HepG2 (cell line): ENCODE results near the gene MAPK14. TPM values are rescaled to one million over a fixed set of nuclear protein-coding genes. Genes with fewer than 3 reads are reported as not detected.

Experiments used
- ETV6 ChIP-seq: sonication (generic); formaldehyde crosslinking; conservative IDR thresholded peaks from 2 replicates; pipeline ENCODE4 v1.4.0; 2020; ENCODE audit warnings: missing genetic modification reagents
- HDAC1 ChIP-seq: sonication (generic); formaldehyde crosslinking; IDR thresholded peaks from 2 replicates; pipeline ENCODE4 v1.5.1; 2020; ENCODE audit warnings: mild to moderate bottlenecking, missing genetic modification reagents
- RELA ChIP-seq: sonication (generic); formaldehyde crosslinking; IDR thresholded peaks from 2 replicates; pipeline ENCODE4 v1.4.0; 2020; ENCODE audit warnings: missing genetic modification reagents
- REXO4 ChIP-seq: sonication (generic); formaldehyde crosslinking; IDR thresholded peaks from 2 replicates; pipeline ENCODE4 v1.8.0; 2022; ENCODE audit warnings: missing genetic modification reagents, mild to moderate bottlenecking, borderline replicate concordance
- ZBTB42 ChIP-seq: sonication (generic); formaldehyde crosslinking; IDR thresholded peaks from 2 replicates; pipeline ENCODE4 v1.5.0; 2020; ENCODE audit warnings: mild to moderate bottlenecking, missing genetic modification reagents
- ZBTB7B ChIP-seq: sonication (generic); formaldehyde crosslinking; IDR thresholded peaks from 2 replicates; pipeline ENCODE4 v1.4.0; 2020; ENCODE audit warnings: missing genetic modification reagents
- ZNF484 ChIP-seq: sonication (generic); formaldehyde crosslinking; IDR thresholded peaks from 2 replicates; pipeline ENCODE4 v1.5.1; 2020; ENCODE audit warnings: mild to moderate bottlenecking, low read depth, missing genetic modification reagents, borderline replicate concordance
- ZNF644 ChIP-seq: IDR thresholded peaks from 2 replicates; pipeline ENCODE4 v1.6.1; 2016; ENCODE audit warnings: low read depth
- polyA plus RNA-seq, 8 experiments: library from polyadenylated mRNA; depleted of rRNA in 3 of 8; stranded (reverse) in 7 of 8; unstranded in 1 of 8; fragments of >200 nt; fragmentation: Illumina TruSeq in 4 of 8; extraction: Trizol in 4 of 8; gene quantifications; 2 replicates each; pipeline versions ENCODE4 v1.2.1 to v1.2.3, GENCODE V29; 2011 to 2016; ENCODE audit warnings: low read depth in 4 of 8, missing spikeins in 1 of 8, mixed read lengths in 1 of 8; ENCODE audit not compliant: insufficient read depth in 1 of 8
- total RNA-seq, 5 experiments: library from RNA; depleted of rRNA; stranded (reverse); fragments of >200 nt; fragmentation: Illumina TruSeq; extraction: Trizol; gene quantifications; 2 replicates each; pipeline ENCODE4 v1.2.3, GENCODE V29; 2016; ENCODE audit warnings: low read depth in 1 of 5
- TF ChIP-seq, protein P1 (sequence below): sonication (generic); formaldehyde crosslinking; IDR thresholded peaks from 2 replicates; pipeline ENCODE4 v1.4.0; 2020; ENCODE audit warnings: missing genetic modification reagents, borderline replicate concordance
- TF ChIP-seq, protein P2 (sequence below): sonication (generic); formaldehyde crosslinking; IDR thresholded peaks from 2 replicates; pipeline ENCODE4 v1.8.1; 2023; ENCODE audit warnings: mild to moderate bottlenecking, moderate library complexity, missing genetic modification reagents
- TF ChIP-seq, protein P3 (sequence below): IDR thresholded peaks from 2 replicates; pipeline ENCODE4 v1.6.1; 2012; ENCODE audit warnings: low read depth, low read length, improper control_type of control experiment
- TF ChIP-seq, protein P4 (sequence below): IDR thresholded peaks from 2 replicates; pipeline ENCODE4 v1.6.1; 2016; ENCODE audit warnings: control low read depth
- TF ChIP-seq, protein P5 (sequence below): IDR thresholded peaks from 2 replicates; pipeline ENCODE4 v1.6.1; 2016; ENCODE audit warnings: low read depth, missing genetic modification reagents, missing compliant biosample characterization

The MAPK14 gene
- total and polyA plus RNA-seq, 2 of the 13 experiments (the other 11 are each of a cell fraction or from before 2014, with no cell fraction given) = 66.3 to 67.3 TPM

DNA sequence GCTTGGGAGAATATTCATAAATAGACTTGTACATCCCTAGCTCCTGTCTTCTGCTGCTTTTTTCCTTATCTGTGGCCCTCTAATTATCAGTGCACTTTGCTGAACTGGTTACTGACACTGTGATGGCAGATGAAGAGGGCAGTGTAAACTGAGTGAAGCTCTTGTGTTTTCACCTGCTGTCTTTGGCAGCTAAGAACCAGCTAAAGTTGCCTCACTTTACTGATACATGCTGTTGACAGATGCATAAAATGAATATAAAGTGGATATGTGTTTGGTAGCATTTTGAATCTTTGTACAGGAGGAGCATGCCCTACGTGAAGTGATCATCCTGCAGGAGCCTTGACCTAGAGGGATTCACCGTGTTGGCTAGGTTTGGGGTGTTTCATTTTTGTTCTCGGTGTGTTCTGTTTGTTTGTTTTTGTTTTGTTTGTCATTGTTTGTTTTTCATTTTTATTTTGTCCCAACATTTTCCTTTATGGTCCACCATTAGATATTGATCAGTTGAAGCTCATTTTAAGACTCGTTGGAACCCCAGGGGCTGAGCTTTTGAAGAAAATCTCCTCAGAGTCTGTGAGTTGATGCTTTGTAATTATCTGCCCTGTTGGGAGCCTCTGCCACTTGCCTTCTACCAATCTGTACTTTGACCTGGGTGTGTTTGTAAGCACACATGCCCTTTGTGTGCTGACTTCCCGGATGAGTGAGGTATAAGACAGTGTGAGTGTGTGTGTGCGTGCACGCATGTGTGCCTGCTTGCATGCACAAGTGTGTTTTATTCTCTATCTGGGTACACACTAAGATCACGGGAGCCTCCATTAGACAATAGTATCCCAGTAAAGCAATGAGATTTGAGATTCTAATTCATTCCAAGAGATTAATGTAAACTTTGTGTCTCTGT lies 68.1 kb downstream of the MAPK14 start (continued):
- TF ChIP-seq, protein P1, sequence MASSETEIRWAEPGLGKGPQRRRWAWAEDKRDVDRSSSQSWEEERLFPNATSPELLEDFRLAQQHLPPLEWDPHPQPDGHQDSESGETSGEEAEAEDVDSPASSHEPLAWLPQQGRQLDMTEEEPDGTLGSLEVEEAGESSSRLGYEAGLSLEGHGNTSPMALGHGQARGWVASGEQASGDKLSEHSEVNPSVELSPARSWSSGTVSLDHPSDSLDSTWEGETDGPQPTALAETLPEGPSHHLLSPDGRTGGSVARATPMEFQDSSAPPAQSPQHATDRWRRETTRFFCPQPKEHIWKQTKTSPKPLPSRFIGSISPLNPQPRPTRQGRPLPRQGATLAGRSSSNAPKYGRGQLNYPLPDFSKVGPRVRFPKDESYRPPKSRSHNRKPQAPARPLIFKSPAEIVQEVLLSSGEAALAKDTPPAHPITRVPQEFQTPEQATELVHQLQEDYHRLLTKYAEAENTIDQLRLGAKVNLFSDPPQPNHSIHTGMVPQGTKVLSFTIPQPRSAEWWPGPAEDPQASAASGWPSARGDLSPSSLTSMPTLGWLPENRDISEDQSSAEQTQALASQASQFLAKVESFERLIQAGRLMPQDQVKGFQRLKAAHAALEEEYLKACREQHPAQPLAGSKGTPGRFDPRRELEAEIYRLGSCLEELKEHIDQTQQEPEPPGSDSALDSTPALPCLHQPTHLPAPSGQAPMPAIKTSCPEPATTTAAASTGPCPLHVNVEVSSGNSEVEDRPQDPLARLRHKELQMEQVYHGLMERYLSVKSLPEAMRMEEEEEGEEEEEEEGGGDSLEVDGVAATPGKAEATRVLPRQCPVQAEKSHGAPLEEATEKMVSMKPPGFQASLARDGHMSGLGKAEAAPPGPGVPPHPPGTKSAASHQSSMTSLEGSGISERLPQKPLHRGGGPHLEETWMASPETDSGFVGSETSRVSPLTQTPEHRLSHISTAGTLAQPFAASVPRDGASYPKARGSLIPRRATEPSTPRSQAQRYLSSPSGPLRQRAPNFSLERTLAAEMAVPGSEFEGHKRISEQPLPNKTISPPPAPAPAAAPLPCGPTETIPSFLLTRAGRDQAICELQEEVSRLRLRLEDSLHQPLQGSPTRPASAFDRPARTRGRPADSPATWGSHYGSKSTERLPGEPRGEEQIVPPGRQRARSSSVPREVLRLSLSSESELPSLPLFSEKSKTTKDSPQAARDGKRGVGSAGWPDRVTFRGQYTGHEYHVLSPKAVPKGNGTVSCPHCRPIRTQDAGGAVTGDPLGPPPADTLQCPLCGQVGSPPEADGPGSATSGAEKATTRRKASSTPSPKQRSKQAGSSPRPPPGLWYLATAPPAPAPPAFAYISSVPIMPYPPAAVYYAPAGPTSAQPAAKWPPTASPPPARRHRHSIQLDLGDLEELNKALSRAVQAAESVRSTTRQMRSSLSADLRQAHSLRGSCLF (CRISPR knock-in tag) = no peak
- TF ChIP-seq RELA (CRISPR knock-in tag) (peak; percentile 73; the same call in 1 of the 2 replicates), ZBTB42 (no peak), ETV6 (0 out of 2 replicates have a peak, but pooled peaks have one; percentile 54), ZNF644 (CRISPR knock-in tag) (peak; percentile 99), HDAC1 (peak; percentile 88), REXO4 (CRISPR knock-in tag) (no peak), ZNF484 (CRISPR knock-in tag) (no peak), ZBTB7B (CRISPR knock-in tag) (peak; percentile 57; the same call in 1 of the 2 replicates)
- TF ChIP-seq, protein P2, sequence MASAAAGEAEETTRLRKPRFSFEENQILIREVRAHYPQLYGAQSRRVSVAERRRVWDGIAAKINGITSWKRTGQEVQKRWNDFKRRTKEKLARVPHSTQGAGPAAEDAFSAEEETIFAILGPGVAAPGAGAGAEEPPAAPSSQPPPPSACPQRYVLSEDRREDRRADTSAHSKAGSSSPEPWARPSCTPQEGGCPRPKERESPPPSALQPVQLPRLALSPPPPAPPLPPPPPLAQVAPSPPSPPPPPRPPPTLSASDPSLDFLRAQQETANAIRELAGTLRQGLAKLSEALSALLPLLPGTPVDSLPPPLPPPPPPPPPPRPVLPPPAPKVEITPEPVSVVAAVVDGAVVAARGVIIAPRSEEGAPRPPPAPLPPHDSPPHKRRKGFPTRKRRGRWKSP (CRISPR knock-in tag) = peak; percentile 70; the same call in 1 of the 2 replicates
- TF ChIP-seq, protein P3, sequence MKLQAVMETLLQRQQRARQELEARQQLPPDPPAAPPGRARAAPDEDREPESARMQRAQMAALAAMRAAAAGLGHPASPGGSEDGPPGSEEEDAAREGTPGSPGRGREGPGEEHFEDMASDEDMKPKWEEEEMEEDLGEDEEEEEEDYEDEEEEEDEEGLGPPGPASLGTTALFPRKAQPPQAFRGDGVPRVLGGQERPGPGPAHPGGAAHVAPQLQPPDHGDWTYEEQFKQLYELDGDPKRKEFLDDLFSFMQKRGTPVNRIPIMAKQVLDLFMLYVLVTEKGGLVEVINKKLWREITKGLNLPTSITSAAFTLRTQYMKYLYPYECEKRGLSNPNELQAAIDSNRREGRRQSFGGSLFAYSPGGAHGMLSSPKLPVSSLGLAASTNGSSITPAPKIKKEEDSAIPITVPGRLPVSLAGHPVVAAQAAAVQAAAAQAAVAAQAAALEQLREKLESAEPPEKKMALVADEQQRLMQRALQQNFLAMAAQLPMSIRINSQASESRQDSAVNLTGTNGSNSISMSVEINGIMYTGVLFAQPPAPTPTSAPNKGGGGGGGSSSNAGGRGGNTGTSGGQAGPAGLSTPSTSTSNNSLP = peak; percentile 50; the same call in 1 of the 2 replicates
- TF ChIP-seq, protein P4, sequence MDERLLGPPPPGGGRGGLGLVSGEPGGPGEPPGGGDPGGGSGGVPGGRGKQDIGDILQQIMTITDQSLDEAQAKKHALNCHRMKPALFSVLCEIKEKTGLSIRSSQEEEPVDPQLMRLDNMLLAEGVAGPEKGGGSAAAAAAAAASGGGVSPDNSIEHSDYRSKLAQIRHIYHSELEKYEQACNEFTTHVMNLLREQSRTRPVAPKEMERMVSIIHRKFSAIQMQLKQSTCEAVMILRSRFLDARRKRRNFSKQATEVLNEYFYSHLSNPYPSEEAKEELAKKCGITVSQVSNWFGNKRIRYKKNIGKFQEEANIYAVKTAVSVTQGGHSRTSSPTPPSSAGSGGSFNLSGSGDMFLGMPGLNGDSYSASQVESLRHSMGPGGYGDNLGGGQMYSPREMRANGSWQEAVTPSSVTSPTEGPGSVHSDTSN (CRISPR knock-in tag) = no peak
- TF ChIP-seq, protein P5, sequence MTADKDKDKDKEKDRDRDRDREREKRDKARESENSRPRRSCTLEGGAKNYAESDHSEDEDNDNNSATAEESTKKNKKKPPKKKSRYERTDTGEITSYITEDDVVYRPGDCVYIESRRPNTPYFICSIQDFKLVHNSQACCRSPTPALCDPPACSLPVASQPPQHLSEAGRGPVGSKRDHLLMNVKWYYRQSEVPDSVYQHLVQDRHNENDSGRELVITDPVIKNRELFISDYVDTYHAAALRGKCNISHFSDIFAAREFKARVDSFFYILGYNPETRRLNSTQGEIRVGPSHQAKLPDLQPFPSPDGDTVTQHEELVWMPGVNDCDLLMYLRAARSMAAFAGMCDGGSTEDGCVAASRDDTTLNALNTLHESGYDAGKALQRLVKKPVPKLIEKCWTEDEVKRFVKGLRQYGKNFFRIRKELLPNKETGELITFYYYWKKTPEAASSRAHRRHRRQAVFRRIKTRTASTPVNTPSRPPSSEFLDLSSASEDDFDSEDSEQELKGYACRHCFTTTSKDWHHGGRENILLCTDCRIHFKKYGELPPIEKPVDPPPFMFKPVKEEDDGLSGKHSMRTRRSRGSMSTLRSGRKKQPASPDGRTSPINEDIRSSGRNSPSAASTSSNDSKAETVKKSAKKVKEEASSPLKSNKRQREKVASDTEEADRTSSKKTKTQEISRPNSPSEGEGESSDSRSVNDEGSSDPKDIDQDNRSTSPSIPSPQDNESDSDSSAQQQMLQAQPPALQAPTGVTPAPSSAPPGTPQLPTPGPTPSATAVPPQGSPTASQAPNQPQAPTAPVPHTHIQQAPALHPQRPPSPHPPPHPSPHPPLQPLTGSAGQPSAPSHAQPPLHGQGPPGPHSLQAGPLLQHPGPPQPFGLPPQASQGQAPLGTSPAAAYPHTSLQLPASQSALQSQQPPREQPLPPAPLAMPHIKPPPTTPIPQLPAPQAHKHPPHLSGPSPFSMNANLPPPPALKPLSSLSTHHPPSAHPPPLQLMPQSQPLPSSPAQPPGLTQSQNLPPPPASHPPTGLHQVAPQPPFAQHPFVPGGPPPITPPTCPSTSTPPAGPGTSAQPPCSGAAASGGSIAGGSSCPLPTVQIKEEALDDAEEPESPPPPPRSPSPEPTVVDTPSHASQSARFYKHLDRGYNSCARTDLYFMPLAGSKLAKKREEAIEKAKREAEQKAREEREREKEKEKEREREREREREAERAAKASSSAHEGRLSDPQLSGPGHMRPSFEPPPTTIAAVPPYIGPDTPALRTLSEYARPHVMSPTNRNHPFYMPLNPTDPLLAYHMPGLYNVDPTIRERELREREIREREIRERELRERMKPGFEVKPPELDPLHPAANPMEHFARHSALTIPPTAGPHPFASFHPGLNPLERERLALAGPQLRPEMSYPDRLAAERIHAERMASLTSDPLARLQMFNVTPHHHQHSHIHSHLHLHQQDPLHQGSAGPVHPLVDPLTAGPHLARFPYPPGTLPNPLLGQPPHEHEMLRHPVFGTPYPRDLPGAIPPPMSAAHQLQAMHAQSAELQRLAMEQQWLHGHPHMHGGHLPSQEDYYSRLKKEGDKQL (CRISPR knock-in tag) = no peak
